ENCODE measurements around the gene HSD17B4. TPM values are rescaled to one million over a fixed set of nuclear protein-coding genes. Genes with fewer than 3 reads are reported as not detected.

HSD17B4 gene
- total and polyA plus RNA-seq, 2 experiments from 2014 or later = 326 to 332 TPM

GRCh38 chr5:119532637-119533036 lies 80.3 kb downstream of the HSD17B4 start (continued):
- TF ChIP-seq ZNF462 (CRISPR knock-in tag; IDR thresholded peaks at IDR 0.05) = no peak
- no peak for TF ChIP-seq STAT1 (IDR thresholded peaks at IDR 0.05; ENCODE audit: unreplicated experiment)

DNA sequence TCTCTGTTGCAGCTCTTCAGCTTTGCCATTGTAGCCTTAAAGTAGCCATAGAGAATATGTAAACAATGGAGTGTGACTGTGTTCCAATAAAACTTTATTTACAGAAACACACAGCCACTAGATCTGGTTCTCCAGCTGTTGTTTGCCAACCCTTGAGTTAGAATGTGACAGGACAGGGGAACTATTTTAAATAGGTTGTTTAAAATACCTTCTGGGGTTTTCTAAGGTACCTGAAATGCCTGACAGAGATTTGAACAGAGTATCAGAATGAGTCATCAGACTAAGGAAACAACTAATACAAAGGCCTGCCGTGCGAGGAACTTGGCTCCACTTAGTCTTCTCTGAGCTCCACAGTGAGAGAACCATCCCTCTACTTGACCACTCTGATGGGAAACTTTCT lies 85.4 kb downstream of the HSD17B4 start:
- Histone ChIP-seq H3K4me3 (no peak overlapping the region), H3F3A (replicated peaks; ENCODE audit: low read depth) (no peaks in the 10 kb centered on the region), H3K9me2 (ENCODE audit: insufficient read depth) (no peaks in the 10 kb centered on the region), H3K36me3 (ENCODE audit: insufficient read depth) (peaks cover 19% of the 10 kb centered on the region; the same call in 1 of the 2 replicates), H3K4me2 (no peak overlapping the region), H3K79me2 (replicated peaks; ENCODE audit: insufficient read depth) (no peaks in the 10 kb centered on the region), H3K4me1 (ENCODE audit: insufficient read depth) (no peaks in the 10 kb centered on the region), H2AFZ (no peak overlapping the region), H4K20me1 (replicated peaks; ENCODE audit: insufficient read depth) (no peaks in the 10 kb centered on the region), H3K27me3 (ENCODE audit: insufficient read depth) (no peaks in the 10 kb centered on the region), H3K27ac (ENCODE audit: low read depth) (no peak overlapping the region)
- DNase-seq (ENCODE audit: low spot score) = no peak
- Mint-ChIP-seq H3K4me3 (no peak overlapping the region), H3K36me3 (ENCODE audit: low read depth) (peaks cover 44% of the 10 kb centered on the region), H3K9me3 (no peaks in the 10 kb centered on the region), H3K4me1 (peaks cover 7% of the 10 kb centered on the region; the same call in 2 of the 3 replicates), H3K27me3 (ENCODE audit: insufficient read depth, low read depth, poor library complexity) (no peaks in the 10 kb centered on the region), H3K27ac (peak overlapping the region; percentile 6)
- no peak for ATAC-seq
- TF ChIP-seq JUNB (IDR thresholded peaks at IDR 0.05; ENCODE audit: unreplicated experiment) (no peak), ZNF114 (CRISPR knock-in tag; IDR thresholded peaks at IDR 0.05) (no peak), EZH2 (IDR thresholded peaks at IDR 0.05; ENCODE audit: low read depth, unreplicated experiment) (no peak), NANOG (IDR thresholded peaks at IDR 0.05; ENCODE audit: borderline replicate concordance) (no peak), ETS1 (IDR thresholded peaks at IDR 0.05) (no peak), REST (IDR thresholded peaks at IDR 0.05; ENCODE audit: unreplicated experiment) (no peak), STAT1 (IDR thresholded peaks at IDR 0.05; ENCODE audit: unreplicated experiment) (no peak), EZH2phosphoT487 (IDR thresholded peaks at IDR 0.05; ENCODE audit: unreplicated experiment) (no peak), CREB1 (CRISPR knock-in tag; IDR thresholded peaks at IDR 0.05; ENCODE audit: low read depth) (no peak), ZNF331 (CRISPR knock-in tag; IDR thresholded peaks at IDR 0.05; ENCODE audit: low read depth) (no peak)
- TF ChIP-seq, protein P1, sequence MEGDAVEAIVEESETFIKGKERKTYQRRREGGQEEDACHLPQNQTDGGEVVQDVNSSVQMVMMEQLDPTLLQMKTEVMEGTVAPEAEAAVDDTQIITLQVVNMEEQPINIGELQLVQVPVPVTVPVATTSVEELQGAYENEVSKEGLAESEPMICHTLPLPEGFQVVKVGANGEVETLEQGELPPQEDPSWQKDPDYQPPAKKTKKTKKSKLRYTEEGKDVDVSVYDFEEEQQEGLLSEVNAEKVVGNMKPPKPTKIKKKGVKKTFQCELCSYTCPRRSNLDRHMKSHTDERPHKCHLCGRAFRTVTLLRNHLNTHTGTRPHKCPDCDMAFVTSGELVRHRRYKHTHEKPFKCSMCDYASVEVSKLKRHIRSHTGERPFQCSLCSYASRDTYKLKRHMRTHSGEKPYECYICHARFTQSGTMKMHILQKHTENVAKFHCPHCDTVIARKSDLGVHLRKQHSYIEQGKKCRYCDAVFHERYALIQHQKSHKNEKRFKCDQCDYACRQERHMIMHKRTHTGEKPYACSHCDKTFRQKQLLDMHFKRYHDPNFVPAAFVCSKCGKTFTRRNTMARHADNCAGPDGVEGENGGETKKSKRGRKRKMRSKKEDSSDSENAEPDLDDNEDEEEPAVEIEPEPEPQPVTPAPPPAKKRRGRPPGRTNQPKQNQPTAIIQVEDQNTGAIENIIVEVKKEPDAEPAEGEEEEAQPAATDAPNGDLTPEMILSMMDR (conservative IDR thresholded peaks at IDR 0.05; ENCODE audit: low read depth in 2 of 2) = no peak
